Fibroblast of lung (primary cell): ENCODE results near the gene RPS6KL1. TPM values are rescaled to one million over a fixed set of nuclear protein-coding genes. Genes with fewer than 3 reads are reported as not detected.

Experiments used
- DNase-seq, 2 donors: peaks; one replicate each; pipeline versions ENCODE4 v3.0.0 to v3.0.0-alpha.2; 2010; ENCODE audit warnings: low read depth in 2 of 2
- H2AFZ ChIP-seq: 2 replicates; pipeline ENCODE4 v1.5.1; 2012; ENCODE audit warnings: low read length, control low read depth, inconsistent platforms
- H3K27ac ChIP-seq: 2 replicates; pipeline ENCODE4 v1.5.1; 2011; ENCODE audit warnings: low read length, control low read depth; ENCODE audit not compliant: insufficient read depth
- H3K27me3 ChIP-seq: 2 replicates; pipeline ENCODE4 v1.5.1; 2011; ENCODE audit warnings: mild to moderate bottlenecking, low read length; ENCODE audit not compliant: control insufficient read depth, insufficient read depth
- H3K36me3 ChIP-seq: 2 replicates; pipeline ENCODE4 v1.5.1; 2011; ENCODE audit warnings: low read length; ENCODE audit not compliant: control insufficient read depth, insufficient read depth
- H3K4me1 ChIP-seq: 2 replicates; pipeline ENCODE4 v1.5.1; 2011; ENCODE audit warnings: low read length; ENCODE audit not compliant: control insufficient read depth, insufficient read depth; ENCODE audit errors: extremely low read depth
- H3K4me2 ChIP-seq: 2 replicates; pipeline ENCODE4 v1.5.1; 2011; ENCODE audit warnings: low read length, control low read depth; ENCODE audit not compliant: insufficient read depth; ENCODE audit errors: extremely low read depth
- H3K4me3 ChIP-seq, 4 experiments: fragments of 200-600 bp in 1 of 4; sonication (generic) in 1 of 4; replicated peaks in 1 of 4; 2 replicates each; pipeline ENCODE4 v1.5.1; 2011 to 2016; ENCODE audit warnings: low read length in 4 of 4, low read depth in 3 of 4, mild to moderate bottlenecking in 3 of 4, control low read depth in 2 of 4, inconsistent platforms in 1 of 4, mixed read lengths in 1 of 4; ENCODE audit not compliant: insufficient read depth in 1 of 4; ENCODE audit errors: control extremely low read depth in 1 of 4
- H3K79me2 ChIP-seq: 2 replicates; pipeline ENCODE4 v1.5.1; 2012; ENCODE audit warnings: mild to moderate bottlenecking, low read length, inconsistent platforms; ENCODE audit not compliant: control insufficient read depth, insufficient read depth
- H3K9ac ChIP-seq: 2 replicates; pipeline ENCODE4 v1.5.1; 2011; ENCODE audit warnings: mild to moderate bottlenecking, low read length, control low read depth; ENCODE audit not compliant: insufficient read depth
- H3K9me3 ChIP-seq: 2 replicates; pipeline ENCODE4 v1.5.1; 2012; ENCODE audit warnings: low read depth, low read length; ENCODE audit not compliant: control insufficient read depth, insufficient read depth
- H4K20me1 ChIP-seq: 2 replicates; pipeline ENCODE4 v1.5.1; 2011; ENCODE audit warnings: low read length; ENCODE audit not compliant: control insufficient read depth, insufficient read depth; ENCODE audit errors: extremely low read depth
- CTCF ChIP-seq, 2 donors: IDR thresholded peaks in 1 of 2; conservative IDR thresholded peaks in 1 of 2; 1 replicate in 1 of 2; 2 replicates in 1 of 2; pipeline ENCODE4 v1.5.1; 2011 to 2012; ENCODE audit warnings: low read length in 2 of 2, control low read depth in 1 of 2, inconsistent platforms in 1 of 2, low read depth in 1 of 2, mild to moderate bottlenecking in 1 of 2
- EZH2 ChIP-seq: IDR thresholded peaks from 2 replicates; pipeline ENCODE4 v1.5.1; 2012; ENCODE audit warnings: low read length, control low read depth, mild to moderate bottlenecking; ENCODE audit errors: missing control alignments
- polyA plus RNA-seq, 2 donors: library from polyadenylated mRNA; depleted of rRNA in 1 of 2; stranded (reverse) in 1 of 2; unstranded in 1 of 2; fragments of >200 nt; gene quantifications; 2 replicates each; pipeline ENCODE4 v1.2.1, GENCODE V29; 2011 to 2012; ENCODE audit warnings: missing spikeins in 1 of 2
- total RNA-seq: library from RNA; depleted of rRNA; stranded (reverse); fragments of >200 nt; gene quantifications from 2 replicates; pipeline ENCODE4 v1.2.1, GENCODE V29; 2014

Gene RPS6KL1
- total and polyA plus RNA-seq, 2 donors (not counting 1 experiment from before 2014, with no cell fraction given): 0.52 to 1.2 TPM

- Histone ChIP-seq H3K4me2 (no peak overlapping the region), H3K36me3 (no peaks in the 10 kb centered on the region), H4K20me1 (no peaks in the 10 kb centered on the region), H3K9ac (no peak overlapping the region), H3K4me3 (no peak overlapping the region), H3K27me3 (no peaks in the 10 kb centered on the region), H3K79me2 (no peaks in the 10 kb centered on the region), H3K9me3 (no peaks in the 10 kb centered on the region), H2AFZ (no peak overlapping the region), H3K27ac (no peak overlapping the region), H3K4me1 (peaks cover 6% of the 10 kb centered on the region)
- no peak for DNase-seq
- TF ChIP-seq CTCF (conservative IDR thresholded peaks at IDR 0.05 in 1 of 2, IDR thresholded peaks at IDR 0.05 in 1 of 2; ENCODE audit: low read depth in 1 of 2, low read length in 2 of 2): no peak
- no peak for TF ChIP-seq EZH2
Observed at GRCh38 chr14:74912111-74912510, 10.9 kb downstream of the RPS6KL1 start.

- H3K9ac ChIP-seq: no peak overlapping the region
- H3K4me3 ChIP-seq: no peak overlapping the region
- no peak overlapping the region for H3K4me2 ChIP-seq
- TF ChIP-seq CTCF (conservative IDR thresholded peaks at IDR 0.05 in 1 of 2, IDR thresholded peaks at IDR 0.05 in 1 of 2; ENCODE audit: low read depth in 1 of 2, low read length in 2 of 2): no peak
- no peak for TF ChIP-seq EZH2
- no peak for DNase-seq
- peaks cover 3% of the 10 kb centered on the region for H3K4me1 ChIP-seq
- H3K27ac ChIP-seq: no peak overlapping the region
- no peaks in the 10 kb centered on the region for H3K27me3 ChIP-seq
- no peaks in the 10 kb centered on the region for H4K20me1 ChIP-seq
- H2AFZ ChIP-seq: no peak overlapping the region
- peaks cover under 1% of the 10 kb centered on the region for H3K36me3 ChIP-seq
- no peaks in the 10 kb centered on the region for H3K79me2 ChIP-seq
- no peaks in the 10 kb centered on the region for H3K9me3 ChIP-seq
Observed at GRCh38 chr14:74911704-74912103, 11.4 kb downstream of the RPS6KL1 start.

- Histone ChIP-seq H3K9me3 (no peaks in the 10 kb centered on the region), H3K4me2 (no peak overlapping the region), H3K79me2 (no peaks in the 10 kb centered on the region), H3K4me1 (peaks cover 2% of the 10 kb centered on the region), H3K9ac (no peak overlapping the region), H3K36me3 (peaks cover 4% of the 10 kb centered on the region), H3K27me3 (no peaks in the 10 kb centered on the region), H4K20me1 (no peaks in the 10 kb centered on the region), H3K27ac (no peak overlapping the region), H2AFZ (no peak overlapping the region), H3K4me3 (no peak overlapping the region)
- no peak for DNase-seq
- TF ChIP-seq CTCF (conservative IDR thresholded peaks at IDR 0.05 in 1 of 2, IDR thresholded peaks at IDR 0.05 in 1 of 2; ENCODE audit: low read depth in 1 of 2, low read length in 2 of 2) (no peak), EZH2 (no peak)
Observed at GRCh38 chr14:74911221-74911620, 11.8 kb downstream of the RPS6KL1 start.
